GM21526 (cell line): Measurements from ENCODE around the gene MASP2.
A peak's percentile ranks its signal among the peaks of the same experiment; 100 is the strongest.
"Not testable (repeated sequence)": the region's sequence is repeated elsewhere in the genome, so short reads cannot be mapped to it uniquely, and the experiment has no call there.

Experiments
- ATAC-seq: cut with Tn5 transposase; IDR thresholded peaks from one replicate; pipeline ENCODE4 v1.9.1; 2021; ENCODE audit warnings: moderate library complexity; ENCODE audit not compliant: unreplicated experiment, low FRiP score

MASP2 gene

GRCh38 chr1:11041048-11041447, 6.0 kb downstream of the MASP2 start:
- no peak for ATAC-seq

- not testable (repeated sequence) for ATAC-seq
Observed at GRCh38 chr1:11040105-11040429, 7.0 kb downstream of the MASP2 start.

GRCh38 chr1:11039351-11040104, 7.5 kb downstream of the MASP2 start:
- ATAC-seq = no peak

- no peak for ATAC-seq
Observed at GRCh38 chr1:11037740-11038182, 9.3 kb downstream of the MASP2 start.

GRCh38 chr1:11037019-11037739, 9.9 kb downstream of the MASP2 start:
- ATAC-seq = not testable (repeated sequence)

GRCh38 chr1:11031624-11032262, 15.3 kb downstream of the MASP2 start:
- ATAC-seq = no peak

GRCh38 chr1:11030865-11031264, 16.2 kb downstream of the MASP2 start:
- ATAC-seq = no peak

- no peak for ATAC-seq
Observed at GRCh38 chr1:11028018-11028417, 19.0 kb downstream of the MASP2 start.

GRCh38 chr1:11027316-11027715, 19.7 kb downstream of the MASP2 start:
- ATAC-seq = no peak

GRCh38 chr1:11026903-11027302, 20.1 kb downstream of the MASP2 start:
- no peak for ATAC-seq

GRCh38 chr1:11026052-11026451, 21.0 kb downstream of the MASP2 start:
- ATAC-seq = no peak

- ATAC-seq = no peak
Observed at GRCh38 chr1:11025618-11026017, 21.4 kb downstream of the MASP2 start.

GRCh38 chr1:11024874-11025203, 22.2 kb downstream of the MASP2 start:
- ATAC-seq = no peak

- no peak for ATAC-seq
Observed at GRCh38 chr1:11024154-11024873, 22.7 kb downstream of the MASP2 start.

GRCh38 chr1:11023201-11023600, 23.8 kb downstream of the MASP2 start:
- no peak for ATAC-seq

GRCh38 chr1:11019971-11020370, 27.1 kb downstream of the MASP2 start:
- no peak for ATAC-seq

GRCh38 chr1:11019358-11019757, 27.7 kb downstream of the MASP2 start:
- not testable (repeated sequence) for ATAC-seq

- ATAC-seq = no peak
Observed at GRCh38 chr1:11013160-11013531, 33.9 kb downstream of the MASP2 start.

GRCh38 chr1:11012260-11013159, 34.5 kb downstream of the MASP2 start, which contains the start of gene TARDBP:
TSS of gene TARDBP (plus strand) at chr1:11012654. CDS start at chr1:11013728, 1,074 bp downstream.
- ATAC-seq = peak; percentile 79

- no peak for ATAC-seq
Observed at GRCh38 chr1:11000526-11000925, 46.5 kb downstream of the MASP2 start.
